Cardiac septum (tissue), 1 donor: ENCODE results near the gene RRP15. TPM values are rescaled to one million over a fixed set of nuclear protein-coding genes. Genes with fewer than 3 reads are reported as not detected.

Source experiments
- DNase-seq: peaks from one replicate; pipeline ENCODE4 v3.0.0-alpha.2; 2020; ENCODE audit warnings: low spot score
- intact Hi-C: fragments of 100-400 bp; cut with DNase I; formaldehyde crosslinking; loops from one replicate; pipeline ENCODE4 v1.14.0; 2022
- total RNA-seq: library from RNA; stranded (reverse); fragmentation: NEBNext Ultra II Directional; extraction: Animal tissue kit (Norgen Biotek cat#: 25700); gene quantifications from one replicate; pipeline ENCODE4 v1.2.1, GENCODE V29; 2021
- donor health status: DM: no; HTN: no; CAD: no.

Gene RRP15
- total RNA-seq, 1 donor from 2014 or later = 18.7 TPM

GRCh38 chr1:218374401-218375353 lies 89.6 kb downstream of the RRP15 start:
- no peak for DNase-seq
- intact Hi-C loops = no loop called here

DNA sequence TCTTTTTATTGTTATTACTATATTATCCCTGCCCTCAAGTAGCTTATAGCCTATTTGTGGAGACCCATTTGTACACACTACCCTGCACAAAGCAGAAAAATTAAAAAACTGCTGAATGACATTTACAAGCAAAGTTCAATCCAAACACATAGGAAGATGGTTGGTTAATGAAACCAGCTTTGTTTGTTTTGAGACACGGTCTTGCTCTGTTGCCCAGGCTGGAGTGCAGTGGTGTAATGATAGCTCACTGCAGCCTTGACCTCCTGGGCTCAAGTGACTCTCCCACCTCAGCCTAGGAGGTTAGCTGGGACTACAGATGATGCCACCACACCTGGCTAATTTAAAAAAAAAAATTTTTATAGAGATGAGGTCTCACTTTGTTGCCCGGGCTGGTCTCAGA lies 91.6 kb downstream of the RRP15 start:
- DNase-seq = no peak
- intact Hi-C loops = no loop called here

DNA sequence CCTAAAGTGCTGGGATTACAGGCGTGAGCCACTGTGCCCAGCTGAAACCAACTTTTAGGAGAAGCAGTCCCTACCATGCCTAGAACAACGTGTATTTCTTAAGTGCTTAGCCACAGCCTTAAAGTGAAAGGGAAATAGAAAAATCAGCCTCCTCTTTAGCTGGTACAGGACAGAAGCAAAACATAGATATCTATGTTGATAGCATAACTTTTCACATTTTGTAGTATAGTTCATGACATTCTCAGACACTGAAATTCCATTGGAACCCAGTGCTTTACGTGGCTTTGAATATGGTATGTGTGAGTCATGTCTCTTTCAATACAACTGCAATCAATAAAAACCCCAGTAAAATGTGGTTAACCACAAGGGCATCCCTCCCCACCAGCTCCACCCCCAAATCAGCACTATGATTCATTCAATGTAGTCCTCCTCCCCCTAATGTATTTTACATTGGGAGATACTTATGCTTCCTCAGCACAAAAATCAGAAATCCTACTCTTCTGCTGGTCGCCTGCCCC lies 92.1 kb downstream of the RRP15 start:
- DNase-seq = no peak
- intact Hi-C loops = no loop called here

DNA sequence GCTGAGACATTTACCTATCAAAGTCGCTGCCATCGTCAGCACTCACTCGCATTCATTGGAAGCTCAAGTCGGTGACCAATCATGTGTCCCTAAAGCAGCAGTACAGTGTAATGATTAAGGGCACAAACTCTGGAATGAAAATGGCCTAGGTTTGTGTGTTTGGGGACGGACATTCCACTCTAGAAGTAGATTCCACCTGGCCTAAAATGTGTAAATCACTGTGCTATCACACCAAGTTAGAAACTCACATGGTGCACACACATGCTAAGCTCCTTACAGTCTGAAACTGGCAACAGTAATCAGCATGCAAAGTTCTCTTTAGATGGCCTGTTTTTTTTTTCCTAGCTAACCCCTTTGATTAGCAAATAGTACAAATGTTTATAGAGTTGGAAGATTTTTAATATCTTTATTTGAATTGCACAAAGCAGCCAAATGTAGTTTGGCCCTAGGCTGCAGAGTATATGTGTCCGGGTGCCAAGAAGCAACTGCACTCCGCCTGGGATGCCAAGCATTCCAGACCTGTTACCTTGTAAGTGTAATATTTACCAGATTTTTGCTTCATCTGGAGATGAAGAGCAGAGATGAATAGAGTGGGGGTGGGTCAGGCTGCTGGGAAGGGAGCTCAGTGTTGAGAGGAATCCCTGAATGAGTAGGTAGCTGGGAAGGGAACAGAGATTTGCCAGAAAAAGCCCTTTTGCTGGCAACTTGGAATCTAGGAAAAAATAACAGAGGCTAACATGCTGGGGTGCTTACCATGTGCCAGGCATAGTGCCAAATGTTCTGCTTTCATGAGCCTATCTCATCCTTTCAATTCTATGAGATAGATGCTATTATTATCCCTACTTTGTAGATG lies 95.3 kb downstream of the RRP15 start:
- intact Hi-C loops = no loop called here
- no peak for DNase-seq

- intact Hi-C loops = no loop called here
- no peak for DNase-seq
Measured at GRCh38 chr1:218382261-218382660, 97.2 kb downstream of the RRP15 start.

GRCh38 chr1:218383051-218383450 lies 98.0 kb downstream of the RRP15 start:
- intact Hi-C loops = no loop called here

GRCh38 chr1:218383681-218384080 lies 98.6 kb downstream of the RRP15 start:
- no peak for DNase-seq
- intact Hi-C loops = no loop called here

More at GRCh38 chr1:218383051-218383450, 98.0 kb downstream of the RRP15 start:
- DNase-seq = no peak

DNA sequence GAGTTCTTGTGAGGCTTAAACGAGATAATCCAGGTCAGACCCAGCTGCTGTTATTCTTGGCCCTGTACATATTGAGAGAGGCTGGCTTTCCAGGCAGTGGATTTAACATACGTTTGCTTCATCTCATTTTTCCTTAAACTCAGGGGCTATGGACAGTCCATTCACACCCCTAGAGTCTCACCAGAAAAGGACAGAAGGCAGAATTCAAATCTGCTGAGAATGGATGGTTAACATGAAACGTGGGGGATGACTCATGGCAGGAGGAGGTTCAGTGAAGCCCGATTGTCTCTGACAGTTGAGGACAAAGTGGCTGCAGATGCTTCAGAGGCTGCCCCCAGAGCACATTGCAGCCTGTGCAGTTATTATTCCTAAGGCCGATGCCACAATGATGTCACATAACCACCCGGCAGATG lies 99.5 kb downstream of the RRP15 start:
- no peak for DNase-seq
- intact Hi-C loops = no loop called here

Other genes with a start within 250 kb of the RRP15 start
- 40.5 TPM for gene TGFB2, start 60.0 kb downstream of the RRP15 start, total RNA-seq